Esophagus muscularis mucosa (tissue), 4 donors: ENCODE data around the gene LDAH.

Experiments
- EP300 ChIP-seq: sonication (generic); formaldehyde crosslinking; IDR thresholded peaks from one replicate; pipeline ENCODE4 v1.6.1; 2017; ENCODE audit warnings: antibody characterized with exemption
- POLR2A ChIP-seq: fragments of 450-650 bp; IDR thresholded peaks from one replicate; pipeline ENCODE4 v1.6.1; 2017; ENCODE audit warnings: antibody characterized with exemption, moderate library complexity, mild to moderate bottlenecking, low read depth
- TF ChIP-seq, protein P1 (sequence below), 3 experiments: fragments of 200-600 bp in 2 of 3; fragments of 450-650 bp in 1 of 3; sonication (generic) in 2 of 3; IDR thresholded peaks; one replicate each; pipeline ENCODE4 v1.5.1; 2017 to 2019; ENCODE audit warnings: antibody characterized with exemption in 3 of 3, mild to moderate bottlenecking in 2 of 3, moderate library complexity in 1 of 3

DNA sequence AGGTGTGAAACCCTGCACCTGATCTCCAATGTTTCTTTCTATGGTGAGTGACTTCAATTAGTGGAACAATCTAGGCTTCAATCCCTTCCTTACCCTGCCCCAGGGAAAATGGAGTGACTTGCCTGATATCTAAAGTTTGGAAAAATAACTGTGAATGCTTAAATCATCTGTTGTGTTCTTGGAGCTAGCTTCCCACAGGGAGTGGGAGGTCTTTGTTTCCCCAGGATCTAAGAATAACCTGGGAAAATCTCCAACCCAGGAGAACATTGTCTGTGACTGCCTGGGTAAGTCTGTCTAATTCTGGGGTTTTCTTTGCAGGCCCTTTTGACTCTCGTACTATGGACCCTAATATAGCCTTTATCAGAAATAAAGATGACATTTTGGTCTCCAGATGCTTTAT is 13.6 kb upstream of the LDAH start:
- TF ChIP-seq, protein P1, sequence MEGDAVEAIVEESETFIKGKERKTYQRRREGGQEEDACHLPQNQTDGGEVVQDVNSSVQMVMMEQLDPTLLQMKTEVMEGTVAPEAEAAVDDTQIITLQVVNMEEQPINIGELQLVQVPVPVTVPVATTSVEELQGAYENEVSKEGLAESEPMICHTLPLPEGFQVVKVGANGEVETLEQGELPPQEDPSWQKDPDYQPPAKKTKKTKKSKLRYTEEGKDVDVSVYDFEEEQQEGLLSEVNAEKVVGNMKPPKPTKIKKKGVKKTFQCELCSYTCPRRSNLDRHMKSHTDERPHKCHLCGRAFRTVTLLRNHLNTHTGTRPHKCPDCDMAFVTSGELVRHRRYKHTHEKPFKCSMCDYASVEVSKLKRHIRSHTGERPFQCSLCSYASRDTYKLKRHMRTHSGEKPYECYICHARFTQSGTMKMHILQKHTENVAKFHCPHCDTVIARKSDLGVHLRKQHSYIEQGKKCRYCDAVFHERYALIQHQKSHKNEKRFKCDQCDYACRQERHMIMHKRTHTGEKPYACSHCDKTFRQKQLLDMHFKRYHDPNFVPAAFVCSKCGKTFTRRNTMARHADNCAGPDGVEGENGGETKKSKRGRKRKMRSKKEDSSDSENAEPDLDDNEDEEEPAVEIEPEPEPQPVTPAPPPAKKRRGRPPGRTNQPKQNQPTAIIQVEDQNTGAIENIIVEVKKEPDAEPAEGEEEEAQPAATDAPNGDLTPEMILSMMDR (IDR thresholded peaks at IDR 0.05) = no peak
- TF ChIP-seq POLR2A (no peak), EP300 (no peak)
